H9 (cell line): ENCODE data around the gene MAST4. TPM values are rescaled to one million over a fixed set of nuclear protein-coding genes. Genes with fewer than 3 reads are reported as not detected.

Experiments
- DNase-seq: peaks from one replicate; pipeline ENCODE4 v3.0.0-alpha.2; 2017
- H2AFZ ChIP-seq: one replicate; pipeline ENCODE4 v1.6.1; 2013; ENCODE audit warnings: mild to moderate bottlenecking, low read length, control low read depth, moderate library complexity
- H2AK5ac ChIP-seq: 2 replicates; pipeline ENCODE4 v1.6.1; 2013; ENCODE audit warnings: low read length, control low read depth, mixed read lengths; ENCODE audit not compliant: insufficient read length
- H2BK120ac ChIP-seq: one replicate; pipeline ENCODE4 v1.6.1; 2013; ENCODE audit warnings: low read depth, mild to moderate bottlenecking, low read length, control low read depth, inconsistent platforms; ENCODE audit not compliant: poor library complexity, severe bottlenecking
- H2BK12ac ChIP-seq: 2 replicates; pipeline ENCODE4 v1.6.1; 2013; ENCODE audit warnings: low read length, control low read depth, mixed read lengths, low read depth; ENCODE audit not compliant: insufficient read length
- H2BK15ac ChIP-seq: 2 replicates; pipeline ENCODE4 v1.6.1; 2013; ENCODE audit warnings: low read depth, low read length, control low read depth
- H2BK20ac ChIP-seq: one replicate; pipeline ENCODE4 v1.6.1; 2013; ENCODE audit warnings: low read depth, mild to moderate bottlenecking, low read length, control low read depth, inconsistent platforms; ENCODE audit not compliant: poor library complexity, severe bottlenecking
- H2BK5ac ChIP-seq: 2 replicates; pipeline ENCODE4 v1.6.1; 2013; ENCODE audit warnings: low read length, control low read depth, mixed read lengths; ENCODE audit not compliant: insufficient read length
- H3K14ac ChIP-seq: 2 replicates; pipeline ENCODE4 v1.6.1; 2013; ENCODE audit warnings: low read length, control low read depth; ENCODE audit not compliant: insufficient read depth
- H3K18ac ChIP-seq: 2 replicates; pipeline ENCODE4 v1.6.1; 2013; ENCODE audit warnings: low read depth, mild to moderate bottlenecking, mixed read lengths, low read length, control low read depth; ENCODE audit not compliant: insufficient read length
- H3K23ac ChIP-seq: 2 replicates; pipeline ENCODE4 v1.6.1; 2013; ENCODE audit warnings: low read length, control low read depth, mixed read lengths, low read depth; ENCODE audit not compliant: insufficient read length
- H3K23me2 ChIP-seq: 2 replicates; pipeline ENCODE4 v1.6.1; 2013; ENCODE audit warnings: low read depth, mild to moderate bottlenecking, mixed read lengths, low read length, control low read depth; ENCODE audit not compliant: insufficient read length, poor library complexity, severe bottlenecking
- H3K27ac ChIP-seq: 2 replicates; pipeline ENCODE4 v1.5.1; 2013; ENCODE audit warnings: low read length, control low read depth, mixed read lengths, low read depth; ENCODE audit not compliant: insufficient read length
- H3K27me3 ChIP-seq: 2 replicates; pipeline ENCODE4 v1.6.1; 2013; ENCODE audit warnings: low read length, control low read depth, inconsistent platforms; ENCODE audit not compliant: insufficient read depth
- H3K4ac ChIP-seq: 2 replicates; pipeline ENCODE4 v1.6.1; 2013; ENCODE audit warnings: low read depth, mild to moderate bottlenecking, control low read depth, inconsistent platforms, low read length, moderate library complexity
- H3K4me1 ChIP-seq: 2 replicates; pipeline ENCODE4 v1.6.1; 2013; ENCODE audit warnings: low read length, control low read depth, inconsistent platforms; ENCODE audit not compliant: insufficient read depth
- H3K4me2 ChIP-seq: 2 replicates; pipeline ENCODE4 v1.6.1; 2013; ENCODE audit warnings: low read length, control low read depth, mixed read lengths; ENCODE audit not compliant: insufficient read length, insufficient read depth
- H3K56ac ChIP-seq: 2 replicates; pipeline ENCODE4 v1.6.1; 2013; ENCODE audit warnings: low read depth, mild to moderate bottlenecking, mixed read lengths, low read length, control low read depth; ENCODE audit not compliant: insufficient read length
- H3K79me1 ChIP-seq: 2 replicates; pipeline ENCODE4 v1.6.1; 2013; ENCODE audit warnings: low read depth, mild to moderate bottlenecking, moderate library complexity, low read length, control low read depth, inconsistent platforms; ENCODE audit not compliant: insufficient read depth, poor library complexity, severe bottlenecking
- H3K79me2 ChIP-seq: 2 replicates; pipeline ENCODE4 v1.6.1; 2013; ENCODE audit warnings: low read length, control low read depth, inconsistent platforms; ENCODE audit not compliant: insufficient read depth
- H3K9ac ChIP-seq: 2 replicates; pipeline ENCODE4 v1.6.1; 2013; ENCODE audit warnings: low read length, control low read depth, mixed read lengths; ENCODE audit not compliant: insufficient read length; ENCODE audit errors: extremely low read depth
- H3K9me3 ChIP-seq: one replicate; pipeline ENCODE4 v1.6.1; 2013; ENCODE audit warnings: low read depth, low read length, inconsistent platforms; ENCODE audit not compliant: control insufficient read depth
- H3T11ph ChIP-seq: one replicate; pipeline ENCODE4 v1.6.1; 2013; ENCODE audit warnings: mild to moderate bottlenecking, low read length, control low read depth, inconsistent platforms
- H4K20me1 ChIP-seq: one replicate; pipeline ENCODE4 v1.6.1; 2013; ENCODE audit not compliant: control insufficient read depth, insufficient read length, insufficient read depth
- H4K5ac ChIP-seq: 2 replicates; pipeline ENCODE4 v1.6.1; 2013; ENCODE audit warnings: low read depth, mild to moderate bottlenecking, mixed read lengths, low read length, control low read depth; ENCODE audit not compliant: insufficient read length
- H4K8ac ChIP-seq: replicated peaks from 2 replicates; pipeline ENCODE4 v1.6.1; 2013; ENCODE audit warnings: low read length, control low read depth, mixed read lengths, low read depth; ENCODE audit not compliant: insufficient read length
- H4K91ac ChIP-seq: 2 replicates; pipeline ENCODE4 v1.6.1; 2013; ENCODE audit warnings: low read depth, mild to moderate bottlenecking, moderate library complexity, mixed read lengths, low read length, control low read depth; ENCODE audit not compliant: insufficient read length
- H3K27ac Mint-ChIP-seq, 3 experiments: 2 replicates in 2 of 3; 3 replicates in 1 of 3; pipeline ENCODE4 v1.8.0; 2020 to 2021; ENCODE audit warnings: mixed read lengths in 3 of 3, mild to moderate bottlenecking in 1 of 3, moderate library complexity in 1 of 3
- H3K27me3 Mint-ChIP-seq: 2 replicates; pipeline ENCODE4 v1.8.0; 2021; ENCODE audit warnings: low read depth, mild to moderate bottlenecking, moderate library complexity, mixed read lengths
- H3K36me3 Mint-ChIP-seq, 3 experiments: 2 replicates in 2 of 3; 3 replicates in 1 of 3; pipeline ENCODE4 v1.8.0; 2020 to 2021; ENCODE audit warnings: low read depth in 3 of 3, mixed read lengths in 3 of 3; ENCODE audit not compliant: insufficient read depth in 1 of 3
- H3K4me1 Mint-ChIP-seq, 2 experiments: 2 replicates each; pipeline ENCODE4 v1.8.0; 2020; ENCODE audit warnings: mixed read lengths in 2 of 2
- H3K4me3 Mint-ChIP-seq, 2 experiments: 2 replicates in 1 of 2; 3 replicates in 1 of 2; pipeline ENCODE4 v1.8.0; 2020 to 2021; ENCODE audit warnings: mild to moderate bottlenecking in 2 of 2, mixed read lengths in 2 of 2, moderate library complexity in 1 of 2
- H3K9me3 Mint-ChIP-seq, 2 experiments: 2 replicates in 1 of 2; 3 replicates in 1 of 2; pipeline ENCODE4 v1.8.0; 2020; ENCODE audit warnings: mild to moderate bottlenecking in 2 of 2, mixed read lengths in 2 of 2, moderate library complexity in 1 of 2
- WGBS: extraction: QIAGEN DNeasy Blood & Tissue Kit; methylation state at CpG from one replicate; pipeline ENCODE4 v1.1.7; 2013; ENCODE audit warnings: missing lambda C conversion rate, low lambda C conversion rate, mixed read lengths; ENCODE audit not compliant: insufficient read length; ENCODE audit errors: extremely low coverage; 5-methylcytosine and 5-hydroxymethylcytosine counted together
- total RNA-seq: library from RNA; stranded (reverse); gene quantifications from 2 replicates; pipeline ENCODE4 v1.2.1, GENCODE V29; 2021
- TF ChIP-seq, protein P1 (sequence below): fragments of 200-600 bp; sonication (generic); conservative IDR thresholded peaks from 3 replicates; pipeline ENCODE4 v1.8.0; 2021; ENCODE audit warnings: antibody characterized with exemption, mild to moderate bottlenecking

MAST4 gene
- total RNA-seq, 1 experiment from 2014 or later = 3.7 TPM

GRCh38 chr5:66949066-66949465, 352.9 kb downstream of the MAST4 start:
- DNase-seq = no peak

More at GRCh38 chr5:66949066-66949465, 352.9 kb downstream of the MAST4 start:
- Mint-ChIP-seq H3K27me3 (no peaks in the 10 kb centered on the region; the same call in 1 of the 2 replicates), H3K36me3 (no peaks in the 10 kb centered on the region), H3K4me1 (peaks cover 13 to 17% of the 10 kb centered on the region in 2 experiments), H3K4me3 (no peak overlapping the region), H3K27ac (no peak overlapping the region), H3K9me3 (no peaks in the 10 kb centered on the region)
- Histone ChIP-seq H3T11ph (no peak overlapping the region), H3K23ac (no peak overlapping the region), H2AK5ac (no peak overlapping the region), H3K27ac (no peak overlapping the region), H4K20me1 (no peaks in the 10 kb centered on the region), H4K5ac (no peak overlapping the region), H4K8ac (no peak overlapping the region), H3K9ac (no peak overlapping the region), H3K79me1 (no peaks in the 10 kb centered on the region), H2BK5ac (no peak overlapping the region), H3K4ac (no peak overlapping the region), H3K4me1 (peaks cover 2% of the 10 kb centered on the region; the same call in 1 of the 2 replicates), H3K18ac (no peak overlapping the region), H2BK15ac (no peak overlapping the region), H3K23me2 (no peaks in the 10 kb centered on the region), H2BK20ac (no peak overlapping the region), H2BK120ac (no peak overlapping the region), H3K14ac (no peak overlapping the region), H2AFZ (no peak overlapping the region), H4K91ac (no peak overlapping the region), H2BK12ac (no peak overlapping the region), H3K4me2 (no peak overlapping the region), H3K27me3 (no peaks in the 10 kb centered on the region), H3K79me2 (no peaks in the 10 kb centered on the region), H3K56ac (no peak overlapping the region), H3K9me3 (no peaks in the 10 kb centered on the region)
- TF ChIP-seq, protein P1, sequence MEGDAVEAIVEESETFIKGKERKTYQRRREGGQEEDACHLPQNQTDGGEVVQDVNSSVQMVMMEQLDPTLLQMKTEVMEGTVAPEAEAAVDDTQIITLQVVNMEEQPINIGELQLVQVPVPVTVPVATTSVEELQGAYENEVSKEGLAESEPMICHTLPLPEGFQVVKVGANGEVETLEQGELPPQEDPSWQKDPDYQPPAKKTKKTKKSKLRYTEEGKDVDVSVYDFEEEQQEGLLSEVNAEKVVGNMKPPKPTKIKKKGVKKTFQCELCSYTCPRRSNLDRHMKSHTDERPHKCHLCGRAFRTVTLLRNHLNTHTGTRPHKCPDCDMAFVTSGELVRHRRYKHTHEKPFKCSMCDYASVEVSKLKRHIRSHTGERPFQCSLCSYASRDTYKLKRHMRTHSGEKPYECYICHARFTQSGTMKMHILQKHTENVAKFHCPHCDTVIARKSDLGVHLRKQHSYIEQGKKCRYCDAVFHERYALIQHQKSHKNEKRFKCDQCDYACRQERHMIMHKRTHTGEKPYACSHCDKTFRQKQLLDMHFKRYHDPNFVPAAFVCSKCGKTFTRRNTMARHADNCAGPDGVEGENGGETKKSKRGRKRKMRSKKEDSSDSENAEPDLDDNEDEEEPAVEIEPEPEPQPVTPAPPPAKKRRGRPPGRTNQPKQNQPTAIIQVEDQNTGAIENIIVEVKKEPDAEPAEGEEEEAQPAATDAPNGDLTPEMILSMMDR = no peak
- no CpG with 5 or more reads among the region's 4 CpGs for WGBS
